ENCODE results near the gene LDHD.

- TF ChIP-seq, protein P1, sequence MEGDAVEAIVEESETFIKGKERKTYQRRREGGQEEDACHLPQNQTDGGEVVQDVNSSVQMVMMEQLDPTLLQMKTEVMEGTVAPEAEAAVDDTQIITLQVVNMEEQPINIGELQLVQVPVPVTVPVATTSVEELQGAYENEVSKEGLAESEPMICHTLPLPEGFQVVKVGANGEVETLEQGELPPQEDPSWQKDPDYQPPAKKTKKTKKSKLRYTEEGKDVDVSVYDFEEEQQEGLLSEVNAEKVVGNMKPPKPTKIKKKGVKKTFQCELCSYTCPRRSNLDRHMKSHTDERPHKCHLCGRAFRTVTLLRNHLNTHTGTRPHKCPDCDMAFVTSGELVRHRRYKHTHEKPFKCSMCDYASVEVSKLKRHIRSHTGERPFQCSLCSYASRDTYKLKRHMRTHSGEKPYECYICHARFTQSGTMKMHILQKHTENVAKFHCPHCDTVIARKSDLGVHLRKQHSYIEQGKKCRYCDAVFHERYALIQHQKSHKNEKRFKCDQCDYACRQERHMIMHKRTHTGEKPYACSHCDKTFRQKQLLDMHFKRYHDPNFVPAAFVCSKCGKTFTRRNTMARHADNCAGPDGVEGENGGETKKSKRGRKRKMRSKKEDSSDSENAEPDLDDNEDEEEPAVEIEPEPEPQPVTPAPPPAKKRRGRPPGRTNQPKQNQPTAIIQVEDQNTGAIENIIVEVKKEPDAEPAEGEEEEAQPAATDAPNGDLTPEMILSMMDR (IDR thresholded peaks at IDR 0.05): no peak
- TF ChIP-seq POLR2A (IDR thresholded peaks at IDR 0.05): no peak
These were observed 36.1 kb upstream of the LDHD start for GRCh38 chr16:75152635-75153034.
